LNCaP clone FGC (cell line): Measurements from ENCODE around the gene SPOCD1.

Source experiments
- DNase-seq: peaks from one replicate; pipeline ENCODE4 v3.0.0-alpha.2; 2011; ENCODE audit warnings: low read depth
- H3K4me3 ChIP-seq: 2 replicates; pipeline ENCODE4 v1.5.1; 2011; ENCODE audit warnings: mild to moderate bottlenecking, low read depth, low read length, control low read depth
- TF ChIP-seq, protein P1 (sequence below): IDR thresholded peaks from 2 replicates; pipeline ENCODE4 v1.5.1; 2012; ENCODE audit warnings: mild to moderate bottlenecking; ENCODE audit not compliant: control insufficient read depth, insufficient read depth; ENCODE audit errors: extremely low read depth

Gene SPOCD1

DNA sequence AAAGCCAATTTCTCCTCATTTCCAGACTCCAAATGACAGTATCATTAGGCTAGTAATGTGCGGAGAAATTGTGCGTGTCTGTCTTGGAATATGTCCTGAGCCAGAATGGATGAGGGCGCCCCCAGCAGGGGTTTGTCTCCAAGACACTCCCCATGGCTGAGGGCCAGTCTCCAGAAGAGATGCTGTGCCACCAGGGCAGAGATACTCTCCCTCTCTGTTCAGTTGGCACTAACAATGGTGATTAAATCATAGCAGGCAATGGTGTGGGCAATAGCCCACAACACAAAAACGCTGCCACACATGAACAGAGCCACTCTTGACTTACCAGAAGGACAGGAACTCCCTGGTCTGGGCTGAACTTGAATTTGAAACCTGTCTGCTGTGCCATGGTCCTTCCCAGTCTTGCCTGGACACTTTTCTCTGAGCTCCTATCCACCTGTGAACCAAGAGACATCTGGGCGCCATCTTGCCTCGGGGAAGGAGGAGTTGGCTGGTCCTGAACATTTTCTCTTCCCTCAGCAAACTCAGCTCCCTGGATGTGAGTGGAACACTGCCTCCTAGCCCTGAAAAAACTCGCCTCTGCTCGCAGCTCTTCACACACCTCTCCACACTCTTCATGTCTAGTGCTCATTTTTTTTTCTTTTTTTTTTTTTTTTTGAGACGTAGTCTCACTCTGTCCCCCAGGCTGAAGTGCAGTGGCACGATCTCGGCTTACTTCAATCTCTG lies 36.9 kb downstream of the SPOCD1 start:
- TF ChIP-seq, protein P1, sequence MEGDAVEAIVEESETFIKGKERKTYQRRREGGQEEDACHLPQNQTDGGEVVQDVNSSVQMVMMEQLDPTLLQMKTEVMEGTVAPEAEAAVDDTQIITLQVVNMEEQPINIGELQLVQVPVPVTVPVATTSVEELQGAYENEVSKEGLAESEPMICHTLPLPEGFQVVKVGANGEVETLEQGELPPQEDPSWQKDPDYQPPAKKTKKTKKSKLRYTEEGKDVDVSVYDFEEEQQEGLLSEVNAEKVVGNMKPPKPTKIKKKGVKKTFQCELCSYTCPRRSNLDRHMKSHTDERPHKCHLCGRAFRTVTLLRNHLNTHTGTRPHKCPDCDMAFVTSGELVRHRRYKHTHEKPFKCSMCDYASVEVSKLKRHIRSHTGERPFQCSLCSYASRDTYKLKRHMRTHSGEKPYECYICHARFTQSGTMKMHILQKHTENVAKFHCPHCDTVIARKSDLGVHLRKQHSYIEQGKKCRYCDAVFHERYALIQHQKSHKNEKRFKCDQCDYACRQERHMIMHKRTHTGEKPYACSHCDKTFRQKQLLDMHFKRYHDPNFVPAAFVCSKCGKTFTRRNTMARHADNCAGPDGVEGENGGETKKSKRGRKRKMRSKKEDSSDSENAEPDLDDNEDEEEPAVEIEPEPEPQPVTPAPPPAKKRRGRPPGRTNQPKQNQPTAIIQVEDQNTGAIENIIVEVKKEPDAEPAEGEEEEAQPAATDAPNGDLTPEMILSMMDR: no peak
- H3K4me3 ChIP-seq: no peak overlapping the region
- DNase-seq: no peak

DNA sequence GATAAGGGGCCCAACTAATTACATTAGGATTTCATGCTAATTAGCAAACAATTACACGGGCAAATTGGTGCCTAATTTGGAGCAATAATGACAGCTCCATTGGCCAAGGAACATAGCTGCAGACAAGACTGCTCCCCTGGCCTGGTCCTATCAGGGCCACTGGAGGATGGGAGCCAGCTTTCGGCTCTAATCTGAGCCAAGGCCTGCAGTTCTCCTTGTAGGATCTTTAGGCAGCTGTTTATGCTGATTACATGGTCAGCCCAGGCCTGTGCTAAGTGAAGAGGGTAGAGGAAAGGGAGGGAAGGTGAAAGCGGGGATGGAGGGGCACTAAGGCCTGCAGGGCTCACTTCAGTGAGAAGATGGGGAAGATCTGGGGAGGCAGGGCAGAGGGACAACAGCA lies 39.3 kb downstream of the SPOCD1 start:
- DNase-seq: no peak
- TF ChIP-seq, protein P1: no peak
- no peak overlapping the region for H3K4me3 ChIP-seq

DNA sequence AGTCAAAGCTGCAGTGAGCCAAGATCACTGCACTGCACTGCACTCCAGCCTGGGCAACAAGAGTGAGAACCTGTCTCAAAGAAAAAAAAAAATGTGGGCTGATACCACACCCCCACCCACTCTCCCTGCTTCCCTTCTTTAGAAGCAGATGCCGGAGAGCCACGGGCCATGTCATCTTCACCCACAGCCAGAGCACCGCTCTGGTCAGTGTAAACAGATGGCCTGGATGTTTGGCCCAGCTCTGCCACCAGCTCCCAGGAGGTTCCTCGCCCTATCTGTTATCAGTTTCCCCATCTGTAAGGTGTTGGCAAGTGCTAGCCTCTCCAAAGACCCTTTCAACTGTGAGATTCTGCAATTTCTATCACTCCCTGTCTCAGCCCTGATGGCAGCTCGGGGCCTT lies 39.8 kb downstream of the SPOCD1 start:
- TF ChIP-seq, protein P1: no peak
- DNase-seq: no peak
- H3K4me3 ChIP-seq: no peak overlapping the region

DNA sequence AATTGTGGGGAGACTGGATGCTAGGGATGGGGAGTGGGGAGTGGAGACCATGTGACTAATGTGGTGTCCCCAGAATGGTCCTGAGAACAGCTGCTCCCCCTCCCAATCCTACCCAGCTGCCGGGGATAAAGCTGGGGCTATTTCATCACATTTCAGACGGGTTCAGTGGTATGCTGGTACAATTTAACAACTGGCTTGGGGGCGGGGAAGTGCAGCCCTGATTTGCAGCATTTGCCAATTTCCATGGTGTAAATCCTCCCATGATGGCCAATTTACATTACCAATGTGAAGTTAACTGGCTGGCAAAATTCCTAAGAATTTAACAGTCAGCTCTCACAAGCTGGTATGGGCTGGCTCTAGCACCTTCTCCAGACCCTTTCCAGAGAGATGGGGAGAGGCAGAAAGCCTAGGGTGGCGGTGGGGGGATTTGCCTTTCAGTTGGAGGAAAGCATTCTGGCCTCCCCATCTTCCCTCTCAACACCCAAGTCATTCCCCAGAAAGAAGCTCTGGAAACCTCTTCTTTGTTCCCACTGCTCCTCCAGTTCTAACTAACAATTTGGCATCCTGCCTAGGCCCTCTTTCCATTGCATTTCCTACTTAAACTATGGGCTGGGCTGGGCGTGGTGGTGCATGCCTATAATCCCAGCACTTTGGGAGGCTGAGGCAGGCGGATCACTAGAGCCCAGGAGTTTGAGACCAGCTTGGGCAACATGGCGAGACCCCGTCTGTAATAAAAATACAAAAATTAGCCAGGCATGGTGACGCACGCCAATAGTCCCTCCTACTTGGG lies 40.4 kb downstream of the SPOCD1 start:
- no peak for DNase-seq
- TF ChIP-seq, protein P1: no peak
- no peak overlapping the region for H3K4me3 ChIP-seq

DNA sequence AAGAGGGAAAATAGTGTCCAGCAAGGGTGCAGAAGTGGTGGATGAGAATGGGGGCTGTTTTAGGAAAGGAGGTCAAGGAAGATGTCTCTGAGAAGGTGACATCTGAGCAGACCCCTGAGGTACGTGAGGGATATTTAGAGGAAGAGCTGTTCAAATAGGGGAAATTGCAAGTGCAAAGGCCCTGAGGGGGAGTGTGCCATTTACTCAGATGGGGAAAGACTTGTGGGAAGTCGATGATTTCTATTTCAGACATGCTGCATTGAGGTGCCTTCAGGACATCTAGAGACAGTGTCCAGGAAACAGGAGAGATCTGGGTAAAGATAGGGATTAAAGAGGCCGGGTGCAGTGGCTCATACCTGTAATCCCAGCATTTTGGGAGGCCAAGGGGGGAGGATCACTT lies 41.3 kb downstream of the SPOCD1 start:
- H3K4me3 ChIP-seq: no peak overlapping the region
- TF ChIP-seq, protein P1: no peak
- no peak for DNase-seq

DNA sequence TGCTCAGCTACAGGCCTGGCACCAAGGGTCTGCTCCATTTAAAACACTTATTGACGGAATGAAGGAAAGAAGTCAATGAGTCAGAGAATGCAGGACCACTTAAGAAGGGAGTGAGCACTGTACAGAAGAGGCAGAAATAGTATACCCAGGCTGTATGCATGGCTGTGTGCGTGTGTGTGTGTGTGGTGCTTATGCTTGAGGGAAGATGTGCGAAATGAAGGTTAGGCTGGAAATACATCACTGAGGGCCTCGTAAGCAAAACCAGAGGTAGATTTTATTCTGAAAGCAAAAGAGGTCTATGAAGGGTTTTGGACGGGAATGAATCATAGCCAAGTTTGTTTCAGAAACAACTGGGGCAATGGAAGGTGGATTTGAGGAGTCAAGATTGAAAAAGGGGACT lies 42.0 kb downstream of the SPOCD1 start:
- H3K4me3 ChIP-seq: no peak overlapping the region
- TF ChIP-seq, protein P1: no peak
- DNase-seq: no peak
